Epithelial cell of proximal tubule (primary cell): ENCODE data around the gene CYBRD1. TPM values are rescaled to one million over a fixed set of nuclear protein-coding genes. Genes with fewer than 3 reads are reported as not detected.

Experiments used
- DNase-seq: peaks from one replicate; pipeline ENCODE4 v3.0.0-alpha.2; 2011; ENCODE audit warnings: low read depth
- H3K4me3 ChIP-seq: 2 replicates; pipeline ENCODE4 v1.5.1; 2011; ENCODE audit warnings: low read depth, mild to moderate bottlenecking, low read length
- CTCF ChIP-seq: conservative IDR thresholded peaks from 2 replicates; pipeline ENCODE4 v1.5.1; 2012; ENCODE audit warnings: low read depth, mild to moderate bottlenecking, low read length
- total RNA-seq: library from RNA; depleted of rRNA; stranded (reverse); fragments of >200 nt; gene quantifications from 2 replicates; pipeline ENCODE4 v1.2.3, GENCODE V29; 2015

CYBRD1 gene
- total RNA-seq, 1 donor from 2014 or later, result 5.1 TPM

- no peak for TF ChIP-seq CTCF
- H3K4me3 ChIP-seq, result no peak overlapping the region
- DNase-seq, result no peak
These were observed 69.8 kb downstream of the CYBRD1 start for GRCh38 chr2:171592036-171592555.

- DNase-seq, result no peak
- TF ChIP-seq CTCF, result no peak
- H3K4me3 ChIP-seq, result no peak overlapping the region
These were observed 73.2 kb downstream of the CYBRD1 start for GRCh38 chr2:171595456-171595855.

GRCh38 chr2:171595896-171596295, 73.6 kb downstream of the CYBRD1 start:
- peak; percentile 66 for DNase-seq
- TF ChIP-seq CTCF, result no peak
- no peak overlapping the region for H3K4me3 ChIP-seq

GRCh38 chr2:171598713-171599319, 76.5 kb downstream of the CYBRD1 start:
- H3K4me3 ChIP-seq, result no peak overlapping the region
- TF ChIP-seq CTCF, result peak; percentile 84
- peak; percentile 15 for DNase-seq

- H3K4me3 ChIP-seq, result no peak overlapping the region
- no peak for TF ChIP-seq CTCF
- DNase-seq, result no peak
These were observed 77.9 kb downstream of the CYBRD1 start for GRCh38 chr2:171600126-171600525.

- H3K4me3 ChIP-seq, result no peak overlapping the region
- DNase-seq, result no peak
- no peak for TF ChIP-seq CTCF
These were observed 80.1 kb downstream of the CYBRD1 start for GRCh38 chr2:171602352-171602751.

Other genes with a start within 250 kb of the CYBRD1 start
- gene METTL8, start 88.5 kb upstream of the CYBRD1 start, total RNA-seq, result 31.5 and 34.7 TPM in 2 replicates
- gene DCAF17, start 88.2 kb upstream of the CYBRD1 start, total RNA-seq, result 8.0 and 11.5 TPM in 2 replicates
- gene DYNC1I2, start 165.0 kb downstream of the CYBRD1 start, total RNA-seq, result 128 and 146 TPM in 2 replicates